Stimulated activated CD8-positive, alpha-beta memory T cell treated with anti-CD3 and anti-CD28 coated beads, Interleukin-4, amount 100 ng/mL, for 1 hour (primary cell): ENCODE measurements around the gene MUTYH.
"Not testable (repeated sequence)": the region's sequence is repeated elsewhere in the genome, so short reads cannot be mapped to it uniquely, and the experiment has no call there.

ENCODE experiments used
- DNase-seq, 2 donors: peaks; one replicate each; pipeline ENCODE4 v3.0.0-alpha.2; 2020; ENCODE audit warnings: low read depth in 2 of 2, low spot score in 1 of 2

MUTYH gene

DNA sequence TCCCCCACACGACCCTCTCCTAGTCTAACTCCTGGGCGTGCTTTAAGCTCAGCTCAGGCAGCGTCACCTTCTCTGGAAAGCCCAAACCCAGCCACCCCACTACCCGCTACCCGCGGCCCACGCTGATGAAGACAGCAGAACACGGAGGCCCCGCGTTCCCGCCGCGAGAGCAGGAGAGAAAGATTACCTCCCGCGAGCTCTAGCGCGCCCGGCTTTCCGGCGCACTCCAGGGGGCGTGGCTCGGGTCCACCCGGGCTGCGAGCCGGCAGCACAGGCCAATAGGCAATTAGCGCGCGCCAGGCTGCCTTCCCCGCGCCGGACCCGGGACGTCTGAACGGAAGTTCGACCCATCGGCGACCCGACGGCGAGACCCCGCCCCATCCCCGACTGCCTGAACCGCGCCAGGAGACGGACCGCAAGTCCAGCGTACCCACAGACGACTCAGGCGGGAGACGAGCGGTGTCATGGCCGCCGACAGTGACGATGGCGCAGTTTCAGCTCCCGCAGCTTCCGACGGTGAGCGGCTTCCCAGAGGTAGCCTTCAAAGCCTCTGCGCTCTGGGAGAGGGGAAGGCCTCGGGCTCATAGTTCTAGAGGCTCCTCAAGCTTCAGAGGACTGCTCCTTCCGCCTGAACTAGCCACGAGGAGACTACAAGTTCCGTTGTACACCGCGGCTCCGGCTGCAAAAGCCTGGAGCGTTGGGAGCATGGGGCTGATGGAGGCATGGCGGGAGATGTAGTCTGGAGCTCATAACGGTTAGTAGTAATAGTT lies at the start of gene MUTYH, which contains the start of gene TOE1:
Gene MUTYH, minus strand, starts transcription at position 652 of the 770 bp plus-strand sequence. CDS start 5,935 bp downstream, outside the sequence.
Gene TOE1, plus strand, starts transcription at position 382 of the 770 bp plus-strand sequence. Its CDS starts 83 bp downstream, at position 465.
- peak; percentile 78 to 80 for DNase-seq

- no peak for DNase-seq
Observed at GRCh38 chr1:45386219-45386618, 46.0 kb upstream of the MUTYH start.

- no peak for DNase-seq
Observed at GRCh38 chr1:45385302-45385701, 45.1 kb upstream of the MUTYH start.

- DNase-seq, result not testable (repeated sequence)
Observed at GRCh38 chr1:45384213-45384612, 44.0 kb upstream of the MUTYH start.

- no peak for DNase-seq
Observed at GRCh38 chr1:45383191-45383590, 43.0 kb upstream of the MUTYH start.

DNA sequence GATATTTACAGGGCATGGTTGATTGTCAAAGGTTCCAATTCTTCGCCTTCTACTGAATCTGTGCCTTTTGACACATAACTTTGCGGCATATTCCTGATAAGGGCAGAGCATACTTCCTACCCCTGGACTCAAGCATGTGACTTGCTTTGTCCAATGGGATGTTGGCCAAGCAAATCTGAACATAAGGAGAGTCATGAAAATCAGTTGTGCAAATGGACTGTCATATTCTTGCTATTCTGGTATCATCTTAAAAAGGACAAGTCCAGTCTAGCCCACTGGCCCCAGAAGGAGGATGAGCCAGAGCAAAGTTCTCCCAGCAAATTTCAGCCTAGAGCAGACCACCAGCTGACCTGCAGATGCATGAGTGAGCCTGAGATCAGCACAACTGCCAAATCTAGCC lies 41.0 kb upstream of the MUTYH start:
- DNase-seq, result no peak

DNA sequence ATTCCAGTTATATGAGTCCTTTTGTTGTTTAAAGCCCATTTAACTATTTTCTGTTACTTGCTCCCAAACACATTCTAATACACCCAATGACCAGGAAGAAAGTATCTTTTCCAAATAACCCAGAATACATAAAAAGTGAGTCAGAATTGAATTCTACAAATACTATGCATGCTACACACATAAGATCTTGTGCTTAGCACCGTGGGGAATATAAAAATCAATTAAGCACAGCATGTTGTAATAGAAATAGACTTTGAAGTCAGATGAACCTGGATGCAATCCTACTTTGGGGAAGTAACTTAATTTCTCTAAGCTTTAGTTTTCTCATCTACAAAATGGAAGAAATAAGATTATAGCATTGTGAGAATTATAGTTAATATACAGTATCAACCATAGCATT lies 40.5 kb upstream of the MUTYH start:
- DNase-seq, result no peak

DNA sequence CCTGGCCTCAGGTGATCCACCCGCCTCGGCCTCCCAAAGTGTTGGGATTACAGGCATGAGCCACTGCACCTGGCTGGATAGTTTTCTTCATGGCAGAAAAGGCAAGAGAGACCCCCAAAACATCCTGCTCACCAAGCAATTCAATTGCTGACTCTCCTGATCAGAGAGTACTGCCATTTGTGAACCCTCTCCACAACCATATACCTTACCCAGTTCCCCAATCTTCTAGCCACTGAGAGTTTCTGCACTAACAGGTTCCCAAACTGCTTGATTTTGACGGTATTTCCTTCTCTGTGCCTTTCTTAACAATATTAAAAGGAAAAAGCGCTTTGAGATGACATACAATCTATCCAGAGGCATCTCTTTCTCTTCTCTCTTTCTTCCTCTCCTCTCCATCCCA lies 39.9 kb upstream of the MUTYH start:
- DNase-seq, result no peak

- DNase-seq, result no peak
Observed at GRCh38 chr1:45379524-45379923, 39.3 kb upstream of the MUTYH start.

DNA sequence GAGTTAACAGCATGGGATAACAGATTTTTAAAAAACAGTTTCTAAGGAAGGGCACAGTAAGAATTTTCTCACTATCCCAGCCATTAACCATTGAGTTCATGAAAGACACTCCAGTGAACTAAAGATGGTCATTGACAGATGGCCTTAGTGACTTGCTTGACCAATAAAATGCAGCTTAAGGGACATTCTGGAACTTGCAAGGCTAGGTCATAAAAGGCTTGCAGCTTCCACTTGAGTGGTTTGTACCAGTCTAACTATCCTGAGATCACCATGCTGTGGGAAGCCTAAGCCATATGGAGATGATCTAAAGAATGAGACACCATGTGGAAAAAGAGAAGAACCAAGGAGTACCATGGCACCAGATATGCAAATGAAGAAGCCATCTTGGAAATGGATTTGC lies 37.9 kb upstream of the MUTYH start:
- no peak for DNase-seq

DNA sequence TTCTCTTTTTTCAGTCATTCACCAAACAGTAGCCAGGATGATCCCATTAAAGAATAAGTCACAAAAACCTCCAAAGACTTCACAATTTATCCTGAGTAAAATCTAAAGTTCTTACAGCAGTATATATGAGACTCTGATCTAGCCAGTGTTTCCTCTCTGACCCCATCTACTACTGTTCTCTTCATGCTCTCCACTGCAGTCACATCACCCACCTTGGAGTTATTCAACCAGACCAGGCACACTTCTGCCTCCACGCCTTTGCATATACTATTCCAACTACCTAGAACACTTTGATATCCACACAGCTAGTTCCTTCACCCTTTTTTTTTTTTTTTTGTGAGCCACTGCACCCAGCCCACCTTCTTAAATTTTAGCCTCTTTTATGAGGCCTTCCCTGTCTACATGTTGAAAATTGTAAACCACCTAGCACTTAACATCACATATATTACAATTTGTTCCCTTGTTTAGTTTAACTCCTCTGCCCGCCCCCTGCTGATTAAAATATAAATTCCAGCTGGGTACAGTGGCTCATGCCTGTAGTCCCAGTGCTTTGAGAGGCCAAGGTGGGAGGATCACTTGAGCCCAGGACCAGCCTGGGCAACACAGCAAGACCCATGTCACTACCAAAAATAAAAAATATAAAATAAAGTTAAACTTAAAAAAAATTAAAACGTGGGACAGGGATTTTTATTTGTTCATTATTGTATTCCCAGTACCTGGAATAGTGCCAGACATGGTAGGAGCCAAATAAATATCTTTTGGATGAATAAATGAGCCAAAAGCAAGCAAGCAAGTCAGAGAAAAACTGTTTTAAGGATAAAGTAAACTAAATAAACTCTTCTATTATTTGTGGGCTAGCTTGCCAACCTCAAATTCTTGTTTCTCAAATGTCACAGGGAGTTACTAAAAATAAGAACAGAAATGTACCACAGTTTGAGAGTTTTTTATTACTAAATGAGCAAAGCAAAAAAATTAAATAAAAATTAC lies 35.2 kb upstream of the MUTYH start:
- DNase-seq, result no peak

DNA sequence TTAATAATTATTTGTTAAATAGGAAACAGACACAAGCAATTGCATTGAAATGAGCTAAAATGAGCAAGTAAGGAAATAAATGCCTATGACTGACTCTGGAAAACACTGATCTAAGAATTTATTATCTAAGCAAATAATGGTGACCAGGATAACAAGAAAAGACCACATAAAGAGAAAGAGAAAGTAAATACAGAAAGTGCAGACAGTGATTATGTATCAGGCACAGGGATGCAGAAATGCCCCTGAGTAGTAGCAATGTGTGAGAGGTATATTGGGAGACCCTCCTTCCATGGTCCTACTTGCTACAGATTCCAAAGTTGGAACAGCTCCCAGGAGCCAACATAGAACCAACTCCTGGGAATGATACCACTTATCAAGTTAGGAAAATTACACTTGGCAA lies 33.3 kb upstream of the MUTYH start:
- DNase-seq, result no peak

GRCh38 chr1:45370575-45370974 lies 30.3 kb upstream of the MUTYH start:
- DNase-seq, result no peak

DNA sequence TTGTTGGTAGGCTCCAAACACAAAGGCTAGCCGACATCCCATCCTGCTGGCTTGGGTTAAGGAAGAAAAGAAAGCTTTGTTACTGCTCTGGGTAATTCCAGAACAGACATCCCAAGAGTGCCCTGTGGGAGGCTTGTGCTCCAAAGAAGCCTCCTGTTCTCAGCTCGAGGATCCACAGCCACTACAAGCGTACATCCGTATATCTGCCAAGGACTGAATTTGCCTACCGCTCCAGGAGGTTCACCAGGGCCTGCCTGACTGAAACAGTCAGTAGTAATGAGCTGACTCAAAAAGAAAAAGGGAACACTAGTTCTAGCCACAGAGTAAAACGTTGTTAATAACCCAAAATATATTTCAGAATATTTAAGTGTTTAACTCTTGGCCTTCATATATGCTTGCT lies 24.8 kb upstream of the MUTYH start:
- DNase-seq, result no peak

- DNase-seq, result no peak
Observed at GRCh38 chr1:45364294-45364693, 24.1 kb upstream of the MUTYH start.

DNA sequence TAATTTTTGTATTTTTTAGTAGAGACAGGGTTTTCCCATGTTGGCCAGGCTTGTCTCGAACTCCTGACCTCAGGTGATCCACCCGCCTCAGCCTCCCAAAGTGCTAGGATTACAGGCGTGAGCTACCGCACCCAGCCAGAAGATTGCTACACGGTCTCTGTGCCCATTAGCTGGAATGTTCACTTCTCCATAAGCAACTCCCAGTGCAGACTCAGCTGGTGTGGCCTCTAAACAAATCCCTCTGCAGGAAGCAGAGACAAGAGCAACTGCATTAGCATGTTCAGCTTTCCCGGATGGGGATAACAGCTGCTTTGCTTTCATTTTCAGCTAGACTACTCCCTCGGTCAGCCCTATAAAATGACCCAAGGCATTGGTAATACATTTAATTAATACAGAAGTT lies 20.7 kb upstream of the MUTYH start:
- not testable (repeated sequence) for DNase-seq

DNA sequence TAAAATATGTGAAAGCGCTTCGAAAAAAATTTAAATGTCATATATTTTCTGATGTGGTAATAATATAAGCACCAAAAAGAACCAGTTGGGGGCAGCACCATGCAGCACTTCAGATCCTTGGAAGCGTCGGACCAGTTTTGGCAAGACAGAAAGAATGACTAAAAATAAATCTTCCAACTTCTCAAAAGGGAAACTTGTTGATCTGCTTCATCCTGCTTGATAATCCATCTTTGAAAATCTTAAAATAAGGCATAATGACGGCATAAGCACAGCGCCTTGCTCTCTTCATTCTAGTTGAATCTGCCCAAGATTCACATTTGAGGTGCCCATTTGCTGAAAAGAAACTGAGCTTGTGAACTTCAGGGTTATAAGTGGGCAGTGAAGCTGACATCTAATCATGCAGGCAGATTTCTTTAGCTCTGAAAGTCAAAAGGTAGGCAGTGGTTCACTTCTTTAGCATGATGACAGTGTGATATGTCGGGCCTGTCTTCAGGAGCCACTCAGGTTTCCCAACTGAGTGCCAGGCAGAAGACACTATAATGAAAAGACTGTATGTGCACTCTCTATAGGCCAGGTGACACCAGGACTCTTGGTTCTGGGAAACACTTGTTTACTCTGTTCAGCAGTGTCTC lies 19.8 kb upstream of the MUTYH start:
- peak in 1 of 2 donors; percentile 16 for DNase-seq

GRCh38 chr1:45356186-45356585 lies 15.9 kb upstream of the MUTYH start:
- no peak for DNase-seq

- no peak for DNase-seq
Observed at GRCh38 chr1:45355683-45356082, 15.4 kb upstream of the MUTYH start.

DNA sequence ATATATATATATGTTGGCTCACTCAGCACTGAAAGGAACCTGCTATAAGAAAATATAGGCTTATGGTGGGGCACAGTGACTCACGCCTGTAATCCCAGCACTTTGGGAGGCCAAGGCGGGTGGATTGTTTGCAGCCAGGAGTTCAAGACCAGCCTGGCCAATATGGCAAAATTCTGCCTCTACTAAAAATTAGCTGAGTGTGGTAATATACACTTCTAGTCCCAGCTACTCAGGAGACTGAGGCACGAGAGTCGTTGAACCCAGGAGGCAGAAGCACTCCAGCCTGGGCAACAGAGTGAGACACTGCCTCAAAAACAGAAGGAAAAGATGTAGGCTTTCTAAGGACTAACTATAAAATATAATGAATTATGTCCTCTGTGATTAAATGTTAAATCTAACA lies 14.6 kb upstream of the MUTYH start:
- DNase-seq, result no peak

DNA sequence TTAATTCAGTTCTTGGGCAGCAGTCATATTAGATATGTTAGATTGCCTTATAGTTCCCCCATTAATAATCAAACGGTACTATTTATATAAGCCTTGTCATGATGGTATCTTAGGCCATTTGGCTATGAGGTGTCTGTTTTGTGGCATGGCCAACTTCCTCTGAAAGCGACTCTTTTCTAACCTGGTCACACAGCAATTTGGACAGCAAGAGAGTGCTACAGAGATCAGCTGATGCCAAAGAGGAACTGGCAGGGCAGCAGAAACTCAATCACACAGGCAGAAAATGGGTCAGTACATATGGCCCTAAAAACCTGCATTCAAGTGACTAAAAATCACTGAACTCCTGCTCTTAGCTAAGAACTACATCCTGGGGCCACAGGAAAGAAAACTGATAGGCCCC lies 13.4 kb upstream of the MUTYH start:
- DNase-seq, result no peak
